SK-MEL-5 (cell line): ENCODE data around the gene NTSR2. TPM values are rescaled to one million over a fixed set of nuclear protein-coding genes. Genes with fewer than 3 reads are reported as not detected.

ENCODE experiments used
- DNase-seq: peaks from one replicate; pipeline ENCODE4 v3.0.0-alpha.2; 2016; ENCODE audit warnings: low read depth, low spot score
- in situ Hi-C: cut with HindIII; loops from 2 replicates; pipeline ENCODE4 v1.10.0; 2016; ENCODE audit warnings: low sequenced_read_pairs, high pct_unique_total_duplicates, low pct_unique_long_range_greater_than_20kb
- total RNA-seq: library from RNA; depleted of rRNA; stranded (reverse); fragments of >200 nt; shearing (Covaris generic); gene quantifications from 2 replicates; pipeline ENCODE4 v1.2.3, GENCODE V29; 2014

The NTSR2 gene
- total RNA-seq, 1 experiment from 2014 or later: not detected

GRCh38 chr2:11651856-11652548 is 18.0 kb downstream of the NTSR2 start:
- in situ Hi-C loops: no loop called here
- DNase-seq: peak; percentile 49

GRCh38 chr2:11649093-11649492 is 20.9 kb downstream of the NTSR2 start:
- in situ Hi-C loops: no loop called here
- DNase-seq: no peak

DNA sequence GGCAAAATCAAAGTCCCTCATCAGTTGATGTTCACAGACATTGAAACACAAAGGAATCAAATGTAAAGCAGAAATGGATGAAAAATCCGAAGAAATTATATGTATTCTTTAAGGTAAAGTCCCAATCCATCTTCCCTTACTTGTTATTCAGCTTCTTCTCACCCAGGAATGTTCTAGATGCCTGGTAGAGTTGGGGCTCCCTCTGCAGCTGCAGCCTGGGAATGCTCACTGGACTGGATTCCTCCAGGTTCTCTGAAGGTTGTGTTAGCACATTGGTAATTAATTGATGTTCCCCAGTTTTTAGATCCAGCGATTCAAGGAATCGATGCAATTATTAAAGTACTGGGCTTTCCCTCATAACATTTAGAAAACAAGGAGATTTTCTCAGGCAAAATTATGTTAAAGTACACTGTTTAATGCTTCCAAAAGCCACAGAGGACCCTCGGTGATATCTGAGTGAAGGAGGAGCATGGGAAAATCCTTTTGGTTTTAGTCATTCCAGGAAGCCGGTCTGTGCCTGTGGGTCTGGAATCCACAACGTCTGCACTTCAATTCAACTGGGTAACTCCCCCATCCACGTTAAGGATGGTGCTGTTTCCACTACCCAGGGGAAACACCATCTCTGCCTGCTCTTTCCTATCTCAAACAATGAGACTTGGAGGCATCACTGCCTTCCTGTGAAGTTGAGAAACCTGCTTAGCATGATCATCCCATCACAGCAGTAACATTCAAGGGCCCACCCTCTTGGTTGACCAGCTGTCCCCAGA is 22.0 kb downstream of the NTSR2 start:
- in situ Hi-C loops: no loop called here
- DNase-seq: peak; percentile 45

DNA sequence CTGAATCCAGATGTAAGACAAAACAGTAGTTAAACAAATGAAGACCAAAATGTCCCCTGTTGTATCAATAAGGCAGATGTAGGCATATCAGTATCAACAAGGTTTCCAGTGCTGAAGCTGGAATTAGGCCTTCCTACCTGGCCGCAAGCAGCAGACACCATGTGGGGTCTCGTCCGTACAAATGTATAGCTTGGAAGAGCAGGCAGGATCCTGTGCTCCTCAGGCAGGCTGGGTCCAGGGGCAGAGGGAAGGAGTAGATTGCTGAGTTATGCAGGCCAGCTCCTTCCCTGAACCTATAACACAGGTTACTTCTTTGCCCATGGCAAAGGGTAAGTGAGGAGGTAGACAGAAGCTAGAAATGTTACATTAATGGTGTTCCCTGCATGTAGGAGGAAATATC is 23.5 kb downstream of the NTSR2 start:
- in situ Hi-C loops: no loop called here
- DNase-seq: no peak

GRCh38 chr2:11644293-11644692 is 25.7 kb downstream of the NTSR2 start:
- no peak for DNase-seq
- in situ Hi-C loops: no loop called here

GRCh38 chr2:11642972-11643371 is 27.0 kb downstream of the NTSR2 start:
- in situ Hi-C loops: no loop called here
- no peak for DNase-seq

GRCh38 chr2:11640132-11640531 is 29.9 kb downstream of the NTSR2 start:
- DNase-seq: no peak
- in situ Hi-C loops: no loop called here

GRCh38 chr2:11639503-11639902 is 30.5 kb downstream of the NTSR2 start:
- in situ Hi-C loops: no loop called here

GRCh38 chr2:11637546-11637945 is 32.4 kb downstream of the NTSR2 start:
- DNase-seq: no peak
- in situ Hi-C loops: no loop called here

More at GRCh38 chr2:11639503-11639902, 30.5 kb downstream of the NTSR2 start:
- DNase-seq: no peak

DNA sequence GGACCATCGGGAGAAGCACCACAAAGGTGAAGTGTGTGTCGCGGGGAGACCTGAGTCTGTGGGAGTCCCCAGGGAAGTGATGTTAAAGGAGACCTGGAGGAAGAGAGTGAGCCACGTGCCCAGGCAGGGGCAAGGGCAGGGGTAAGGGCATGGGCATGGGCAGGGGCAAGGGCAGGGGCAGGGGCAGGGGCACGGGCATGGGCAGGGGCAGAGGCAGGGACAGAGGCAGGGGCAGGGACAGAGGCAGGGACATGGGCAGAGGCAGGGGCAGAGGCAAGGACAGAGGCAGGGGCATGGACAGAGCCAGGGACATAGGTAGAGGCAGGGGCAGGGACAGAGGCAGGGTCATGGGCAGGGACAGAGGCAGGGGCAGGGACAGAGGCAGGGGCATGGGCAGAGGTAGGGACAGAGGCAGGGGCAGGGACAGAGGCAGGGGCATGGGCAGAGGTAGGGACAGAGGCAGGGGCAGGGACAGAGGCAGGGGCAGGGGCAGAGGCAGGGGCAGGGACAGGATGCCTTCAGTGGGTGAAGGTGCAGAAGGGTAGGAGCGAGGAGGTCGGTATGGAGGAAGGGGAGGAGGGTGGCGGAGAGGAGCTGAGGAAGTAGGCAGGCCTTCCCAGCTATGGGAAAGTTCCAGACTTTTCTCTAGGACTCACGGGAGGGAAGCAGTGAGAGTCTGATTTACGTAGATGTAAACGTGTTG is 33.3 kb downstream of the NTSR2 start:
- in situ Hi-C loops: no loop called here
- no peak for DNase-seq

GRCh38 chr2:11635141-11635540 is 34.9 kb downstream of the NTSR2 start:
- DNase-seq: no peak
- in situ Hi-C loops: no loop called here

DNA sequence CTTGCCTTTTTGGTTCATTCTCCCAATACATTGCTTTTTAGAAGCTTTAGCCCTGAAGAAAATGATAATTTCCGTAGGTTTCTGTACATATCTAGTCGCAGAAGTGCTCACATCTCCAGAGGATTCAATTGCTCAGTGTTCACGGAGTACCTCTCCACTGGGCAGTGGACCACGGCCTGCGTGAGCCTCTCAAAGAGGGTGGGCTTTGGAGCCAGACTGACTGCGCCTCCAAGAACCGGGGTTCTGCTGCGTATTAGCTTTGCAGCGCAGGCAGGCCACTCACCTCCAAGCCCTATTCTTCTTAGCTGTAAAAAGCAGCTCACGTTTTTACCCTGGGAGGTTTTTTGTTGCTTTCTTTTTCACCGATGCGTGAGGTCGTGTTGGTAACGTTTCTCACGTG is 35.4 kb downstream of the NTSR2 start:
- in situ Hi-C loops: no loop called here
- no peak for DNase-seq

DNA sequence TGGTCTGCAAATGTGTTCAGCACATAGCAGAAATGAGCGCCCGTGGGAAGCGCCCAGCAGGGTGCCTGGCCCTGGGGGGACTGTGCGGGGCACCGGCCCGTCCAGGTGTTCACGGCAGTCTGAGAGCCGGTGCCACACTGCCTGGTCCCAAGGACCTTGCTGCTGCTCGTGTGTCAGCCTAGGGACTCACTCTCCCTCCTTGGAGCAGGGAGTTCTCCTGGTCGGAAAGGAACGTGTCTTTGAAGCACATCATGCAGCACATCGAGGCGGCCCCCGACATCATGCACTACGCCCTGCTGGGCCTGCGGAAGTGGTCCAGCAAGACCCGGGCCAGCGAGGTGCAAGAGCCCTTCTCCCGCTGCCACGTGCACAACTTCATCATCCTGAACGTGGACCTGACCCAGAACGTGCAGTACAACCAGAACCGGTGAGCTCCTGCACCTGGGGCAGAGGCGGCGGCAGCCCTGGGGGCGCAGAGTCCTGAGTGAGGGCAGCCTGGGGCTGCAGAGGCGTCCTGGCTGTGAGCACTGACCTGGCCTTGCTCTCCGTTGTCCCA is 36.0 kb downstream of the NTSR2 start:
- in situ Hi-C loops: no loop called here
- DNase-seq: no peak

- DNase-seq: peak; percentile 34
- in situ Hi-C loops: no loop called here
Observed at GRCh38 chr2:11631462-11631861, 38.5 kb downstream of the NTSR2 start.

DNA sequence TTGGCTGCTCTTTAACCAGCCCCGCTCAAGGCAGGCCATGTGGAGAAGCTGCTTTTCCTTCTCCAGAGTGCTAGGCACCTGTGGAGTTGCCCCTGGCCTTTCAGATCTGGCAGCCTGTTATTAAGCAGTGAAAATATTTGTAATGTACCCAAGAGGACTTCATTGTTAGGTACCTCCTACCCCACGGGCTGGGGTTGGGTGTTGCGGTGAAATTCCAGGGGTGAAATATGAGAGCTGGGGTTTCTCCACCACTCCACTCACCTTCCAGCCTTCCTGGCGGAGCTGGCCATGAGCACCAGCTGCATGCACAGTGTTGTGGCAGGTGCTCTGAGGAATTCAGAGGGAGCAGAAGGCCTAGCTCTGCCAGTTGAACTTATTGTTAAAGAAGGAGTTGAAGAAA is 39.1 kb downstream of the NTSR2 start:
- DNase-seq: no peak
- in situ Hi-C loops: no loop called here

DNA sequence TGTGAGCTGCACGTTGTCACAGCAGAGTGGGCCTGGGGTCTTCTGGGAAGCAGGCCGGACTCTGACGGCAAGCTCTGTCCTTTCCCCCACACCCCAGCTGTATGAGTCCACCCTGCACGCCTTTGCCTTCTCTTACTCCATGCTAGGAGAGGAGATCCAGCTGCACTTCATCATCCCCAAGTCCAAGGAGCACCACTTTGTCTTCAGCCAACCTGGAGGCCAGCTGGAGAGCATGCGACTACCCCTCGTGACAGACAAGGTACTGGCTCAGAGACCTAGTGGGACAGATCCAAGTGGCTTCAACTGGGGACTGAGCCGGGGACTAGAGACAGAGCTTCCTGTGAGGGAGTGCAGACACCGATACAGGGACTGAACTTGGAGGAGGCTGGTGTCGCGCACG is 40.1 kb downstream of the NTSR2 start:
- in situ Hi-C loops: no loop called here
- DNase-seq: no peak

- in situ Hi-C loops: no loop called here
- no peak for DNase-seq
Observed at GRCh38 chr2:11629215-11629614, 40.8 kb downstream of the NTSR2 start.

DNA sequence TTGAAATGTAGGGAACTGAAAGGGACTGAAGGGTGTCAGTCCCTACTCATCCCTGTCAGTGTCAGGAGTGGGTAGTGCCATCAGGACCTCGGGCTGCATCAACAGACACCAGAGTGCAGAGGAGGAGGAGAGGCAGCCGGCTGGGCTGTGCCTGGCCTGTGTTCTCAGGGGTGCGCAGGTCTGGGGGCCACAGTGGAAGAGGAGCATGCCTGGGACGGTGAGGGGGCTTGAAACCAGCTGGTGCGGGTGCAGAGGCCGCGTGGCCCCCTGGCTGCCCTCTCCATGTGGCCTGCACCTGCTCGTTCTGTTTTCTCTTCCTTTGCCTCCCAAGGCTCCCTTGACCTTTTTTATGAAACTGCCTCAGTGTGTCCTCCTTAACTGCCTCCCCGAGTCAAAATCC is 41.3 kb downstream of the NTSR2 start:
- DNase-seq: no peak
- in situ Hi-C loops: no loop called here
